Liver (tissue), 9 donors: ENCODE measurements around the gene CREM. TPM values are rescaled to one million over a fixed set of nuclear protein-coding genes. Genes with fewer than 3 reads are reported as not detected.

ENCODE experiments used
- DNase-seq: peaks from one replicate; pipeline ENCODE4 v3.0.0-alpha.2; 2017; ENCODE audit warnings: low spot score
- H3K27ac ChIP-seq, 2 donors: one replicate each; pipeline ENCODE4 v1.7.0; 2013; ENCODE audit warnings: inconsistent platforms in 2 of 2, low read length in 2 of 2, control low read depth in 1 of 2, low read depth in 1 of 2, mild to moderate bottlenecking in 1 of 2
- H3K27me3 ChIP-seq, 4 donors: one replicate each; pipeline versions ENCODE4 v1.6.1 to v1.7.0; 2013; ENCODE audit warnings: low read length in 3 of 4, inconsistent platforms in 1 of 4, mild to moderate bottlenecking in 1 of 4, moderate library complexity in 1 of 4; ENCODE audit not compliant: control insufficient read depth in 4 of 4, insufficient read depth in 4 of 4
- H3K36me3 ChIP-seq, 4 donors: one replicate each; pipeline versions ENCODE4 v1.6.1 to v1.7.0; 2013; ENCODE audit warnings: low read length in 3 of 4, mild to moderate bottlenecking in 3 of 4, low read depth in 1 of 4, moderate library complexity in 1 of 4; ENCODE audit not compliant: control insufficient read depth in 4 of 4, insufficient read depth in 3 of 4
- H3K4me1 ChIP-seq, 4 donors: one replicate each; pipeline versions ENCODE4 v1.6.1 to v1.7.0; 2013; ENCODE audit warnings: low read length in 3 of 4, mild to moderate bottlenecking in 3 of 4, moderate library complexity in 1 of 4; ENCODE audit not compliant: control insufficient read depth in 4 of 4, insufficient read depth in 4 of 4
- H3K4me3 ChIP-seq, 3 donors: one replicate each; pipeline versions ENCODE4 v1.6.1 to v1.7.0; 2013; ENCODE audit warnings: low read length in 3 of 3, control low read depth in 1 of 3, low read depth in 1 of 3, mild to moderate bottlenecking in 1 of 3
- H3K9ac ChIP-seq, 2 donors: one replicate each; pipeline ENCODE4 v1.7.0; 2013; ENCODE audit warnings: low read length in 2 of 2, mild to moderate bottlenecking in 2 of 2, moderate library complexity in 2 of 2, control low read depth in 1 of 2, low read depth in 1 of 2
- H3K9me3 ChIP-seq, 4 donors: one replicate each; pipeline versions ENCODE4 v1.6.1 to v1.7.0; 2013; ENCODE audit warnings: low read length in 3 of 4; ENCODE audit not compliant: control insufficient read depth in 4 of 4
- EGR1 ChIP-seq, 2 donors: IDR thresholded peaks; 2 replicates each; pipeline ENCODE4 v1.6.1; 2016 to 2018; ENCODE audit warnings: antibody characterized with exemption in 2 of 2, low read depth in 2 of 2
- FOXA1 ChIP-seq: IDR thresholded peaks from 2 replicates; pipeline ENCODE4 v1.6.1; 2016; ENCODE audit warnings: antibody characterized with exemption
- FOXA2 ChIP-seq: IDR thresholded peaks from 2 replicates; pipeline ENCODE4 v1.6.1; 2016; ENCODE audit warnings: antibody characterized with exemption
- HNF4A ChIP-seq, 2 donors: conservative IDR thresholded peaks; 2 replicates each; pipeline ENCODE4 v1.6.1; 2016; ENCODE audit warnings: antibody characterized with exemption in 2 of 2, mild to moderate bottlenecking in 2 of 2
- HNF4G ChIP-seq: IDR thresholded peaks from 2 replicates; pipeline ENCODE4 v1.6.1; 2016; ENCODE audit warnings: antibody characterized with exemption
- JUND ChIP-seq, 2 donors: IDR thresholded peaks; 2 replicates each; pipeline ENCODE4 v1.6.1; 2016; ENCODE audit warnings: antibody characterized with exemption in 2 of 2
- NR2F2 ChIP-seq: IDR thresholded peaks from 2 replicates; pipeline ENCODE4 v1.6.1; 2016; ENCODE audit warnings: antibody characterized with exemption
- RAD21 ChIP-seq, 2 donors: IDR thresholded peaks; 2 replicates each; pipeline ENCODE4 v1.6.1; 2016; ENCODE audit warnings: antibody characterized with exemption in 2 of 2, mild to moderate bottlenecking in 2 of 2
- RXRA ChIP-seq, 2 donors: IDR thresholded peaks; 2 replicates each; pipeline ENCODE4 v1.6.1; 2017 to 2018; ENCODE audit warnings: antibody characterized with exemption in 2 of 2, mild to moderate bottlenecking in 1 of 2
- SP1 ChIP-seq: IDR thresholded peaks from 2 replicates; pipeline ENCODE4 v1.6.1; 2018; ENCODE audit warnings: antibody characterized with exemption, mild to moderate bottlenecking
- TAF1 ChIP-seq: conservative IDR thresholded peaks from 2 replicates; pipeline ENCODE4 v1.6.1; 2016; ENCODE audit warnings: antibody characterized with exemption, mild to moderate bottlenecking
- YY1 ChIP-seq: IDR thresholded peaks from 2 replicates; pipeline ENCODE4 v1.6.1; 2016; ENCODE audit warnings: antibody characterized with exemption, mild to moderate bottlenecking
- WGBS: extraction: QIAGEN DNeasy Blood & Tissue Kit; methylation state at CpG from one replicate; pipeline ENCODE4 v1.1.7; 2013; 5-methylcytosine and 5-hydroxymethylcytosine counted together
- polyA plus RNA-seq, 2 donors: library from polyadenylated mRNA; stranded (reverse) in 1 of 2; unstranded in 1 of 2; fragments of 200-250 nt in 1 of 2; fragments of >200 nt in 1 of 2; fragmentation: Nextera tagmentation in 1 of 2; extraction: Ambion mirVana in 1 of 2; gene quantifications; one replicate each; pipeline versions ENCODE4 v1.2.1 to v1.2.3, GENCODE V29; 2013 to 2015
- total RNA-seq, 2 donors: library from RNA; depleted of rRNA; stranded (reverse); fragments of >200 nt; gene quantifications; one replicate each; pipeline ENCODE4 v1.2.3, GENCODE V29; 2014
- TF ChIP-seq, protein P1 (sequence below): fragments of 150-350 bp; IDR thresholded peaks from 2 replicates; pipeline ENCODE4 v1.5.1; 2017; ENCODE audit warnings: improper control_type of control experiment, low read depth, low read length; ENCODE audit not compliant: missing input control
- TF ChIP-seq, protein P2 (sequence below): IDR thresholded peaks from 2 replicates; pipeline ENCODE4 v1.6.1; 2016; ENCODE audit warnings: antibody characterized with exemption
- TF ChIP-seq, protein P3 (sequence below): IDR thresholded peaks from 2 replicates; pipeline ENCODE4 v1.6.1; 2016; ENCODE audit warnings: antibody characterized with exemption
- TF ChIP-seq, protein P4 (sequence below): IDR thresholded peaks from 2 replicates; pipeline ENCODE4 v1.6.1; 2016; ENCODE audit warnings: antibody characterized with exemption
- TF ChIP-seq, protein P5 (sequence below): IDR thresholded peaks from 2 replicates; pipeline ENCODE4 v1.6.1; 2016; ENCODE audit warnings: antibody characterized with exemption, mild to moderate bottlenecking
- donor health status: healthy.
- donor health status: healthy.
- donor health status: healthy.
- donor health status: healthy.
- donor health status: healthy.

The CREM gene
- total and polyA plus RNA-seq, 4 donors = 14.8 to 25.5 (median 22.2) TPM

DNA sequence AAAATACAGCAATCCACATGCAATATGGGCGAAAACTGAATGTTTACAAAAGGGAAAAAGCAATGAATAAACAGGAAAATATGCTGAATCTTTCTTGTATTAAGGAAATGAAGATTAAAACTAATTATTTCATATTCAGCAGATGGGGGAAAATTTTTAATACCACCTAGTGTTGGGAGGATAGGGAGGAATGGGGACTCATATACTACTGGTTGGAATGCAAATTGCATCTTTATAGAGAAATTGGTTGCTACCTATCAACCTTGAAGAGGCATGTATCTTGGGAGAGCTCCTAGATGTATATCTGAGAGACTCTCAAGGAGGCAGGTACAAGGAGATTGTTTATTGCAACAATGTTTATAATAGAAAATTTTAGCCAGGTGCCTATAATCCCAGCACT is 101.4 kb downstream of the CREM start:
- WGBS = 93% methylated on average over 1 of the region's 1 CpG
- Histone ChIP-seq H3K9ac (no peak overlapping the region), H3K4me1 (peaks cover 4 to 6% (median 5%) of the 10 kb centered on the region in 4 donors), H3K36me3 (no peaks in the 10 kb centered on the region), H3K9me3 (no peaks in the 10 kb centered on the region), H3K27ac (no peak overlapping the region), H3K4me3 (no peak overlapping the region), H3K27me3 (no peaks in the 10 kb centered on the region)
- DNase-seq = no peak
- TF ChIP-seq SP1 = no peak
- TF ChIP-seq FOXA1 = no peak
- TF ChIP-seq HNF4A (conservative IDR thresholded peaks at IDR 0.05) = no peak
- TF ChIP-seq, protein P1, sequence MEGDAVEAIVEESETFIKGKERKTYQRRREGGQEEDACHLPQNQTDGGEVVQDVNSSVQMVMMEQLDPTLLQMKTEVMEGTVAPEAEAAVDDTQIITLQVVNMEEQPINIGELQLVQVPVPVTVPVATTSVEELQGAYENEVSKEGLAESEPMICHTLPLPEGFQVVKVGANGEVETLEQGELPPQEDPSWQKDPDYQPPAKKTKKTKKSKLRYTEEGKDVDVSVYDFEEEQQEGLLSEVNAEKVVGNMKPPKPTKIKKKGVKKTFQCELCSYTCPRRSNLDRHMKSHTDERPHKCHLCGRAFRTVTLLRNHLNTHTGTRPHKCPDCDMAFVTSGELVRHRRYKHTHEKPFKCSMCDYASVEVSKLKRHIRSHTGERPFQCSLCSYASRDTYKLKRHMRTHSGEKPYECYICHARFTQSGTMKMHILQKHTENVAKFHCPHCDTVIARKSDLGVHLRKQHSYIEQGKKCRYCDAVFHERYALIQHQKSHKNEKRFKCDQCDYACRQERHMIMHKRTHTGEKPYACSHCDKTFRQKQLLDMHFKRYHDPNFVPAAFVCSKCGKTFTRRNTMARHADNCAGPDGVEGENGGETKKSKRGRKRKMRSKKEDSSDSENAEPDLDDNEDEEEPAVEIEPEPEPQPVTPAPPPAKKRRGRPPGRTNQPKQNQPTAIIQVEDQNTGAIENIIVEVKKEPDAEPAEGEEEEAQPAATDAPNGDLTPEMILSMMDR = no peak
- TF ChIP-seq YY1 = no peak
- TF ChIP-seq, protein P2, sequence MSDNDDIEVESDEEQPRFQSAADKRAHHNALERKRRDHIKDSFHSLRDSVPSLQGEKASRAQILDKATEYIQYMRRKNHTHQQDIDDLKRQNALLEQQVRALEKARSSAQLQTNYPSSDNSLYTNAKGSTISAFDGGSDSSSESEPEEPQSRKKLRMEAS = no peak
- TF ChIP-seq TAF1 = no peak
- TF ChIP-seq FOXA2 = no peak
- TF ChIP-seq, protein P3, sequence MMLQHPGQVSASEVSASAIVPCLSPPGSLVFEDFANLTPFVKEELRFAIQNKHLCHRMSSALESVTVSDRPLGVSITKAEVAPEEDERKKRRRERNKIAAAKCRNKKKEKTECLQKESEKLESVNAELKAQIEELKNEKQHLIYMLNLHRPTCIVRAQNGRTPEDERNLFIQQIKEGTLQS = no peak
- no peak for TF ChIP-seq JUND (IDR thresholded peaks at IDR 0.05)
- no peak for TF ChIP-seq RAD21 (IDR thresholded peaks at IDR 0.05)
- TF ChIP-seq EGR1 (IDR thresholded peaks at IDR 0.05; ENCODE audit: low read depth in 2 of 2) = no peak
- TF ChIP-seq, protein P4, sequence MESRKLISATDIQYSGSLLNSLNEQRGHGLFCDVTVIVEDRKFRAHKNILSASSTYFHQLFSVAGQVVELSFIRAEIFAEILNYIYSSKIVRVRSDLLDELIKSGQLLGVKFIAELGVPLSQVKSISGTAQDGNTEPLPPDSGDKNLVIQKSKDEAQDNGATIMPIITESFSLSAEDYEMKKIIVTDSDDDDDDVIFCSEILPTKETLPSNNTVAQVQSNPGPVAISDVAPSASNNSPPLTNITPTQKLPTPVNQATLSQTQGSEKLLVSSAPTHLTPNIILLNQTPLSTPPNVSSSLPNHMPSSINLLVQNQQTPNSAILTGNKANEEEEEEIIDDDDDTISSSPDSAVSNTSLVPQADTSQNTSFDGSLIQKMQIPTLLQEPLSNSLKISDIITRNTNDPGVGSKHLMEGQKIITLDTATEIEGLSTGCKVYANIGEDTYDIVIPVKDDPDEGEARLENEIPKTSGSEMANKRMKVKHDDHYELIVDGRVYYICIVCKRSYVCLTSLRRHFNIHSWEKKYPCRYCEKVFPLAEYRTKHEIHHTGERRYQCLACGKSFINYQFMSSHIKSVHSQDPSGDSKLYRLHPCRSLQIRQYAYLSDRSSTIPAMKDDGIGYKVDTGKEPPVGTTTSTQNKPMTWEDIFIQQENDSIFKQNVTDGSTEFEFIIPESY = no peak
- TF ChIP-seq NR2F2 = no peak
- TF ChIP-seq, protein P5, sequence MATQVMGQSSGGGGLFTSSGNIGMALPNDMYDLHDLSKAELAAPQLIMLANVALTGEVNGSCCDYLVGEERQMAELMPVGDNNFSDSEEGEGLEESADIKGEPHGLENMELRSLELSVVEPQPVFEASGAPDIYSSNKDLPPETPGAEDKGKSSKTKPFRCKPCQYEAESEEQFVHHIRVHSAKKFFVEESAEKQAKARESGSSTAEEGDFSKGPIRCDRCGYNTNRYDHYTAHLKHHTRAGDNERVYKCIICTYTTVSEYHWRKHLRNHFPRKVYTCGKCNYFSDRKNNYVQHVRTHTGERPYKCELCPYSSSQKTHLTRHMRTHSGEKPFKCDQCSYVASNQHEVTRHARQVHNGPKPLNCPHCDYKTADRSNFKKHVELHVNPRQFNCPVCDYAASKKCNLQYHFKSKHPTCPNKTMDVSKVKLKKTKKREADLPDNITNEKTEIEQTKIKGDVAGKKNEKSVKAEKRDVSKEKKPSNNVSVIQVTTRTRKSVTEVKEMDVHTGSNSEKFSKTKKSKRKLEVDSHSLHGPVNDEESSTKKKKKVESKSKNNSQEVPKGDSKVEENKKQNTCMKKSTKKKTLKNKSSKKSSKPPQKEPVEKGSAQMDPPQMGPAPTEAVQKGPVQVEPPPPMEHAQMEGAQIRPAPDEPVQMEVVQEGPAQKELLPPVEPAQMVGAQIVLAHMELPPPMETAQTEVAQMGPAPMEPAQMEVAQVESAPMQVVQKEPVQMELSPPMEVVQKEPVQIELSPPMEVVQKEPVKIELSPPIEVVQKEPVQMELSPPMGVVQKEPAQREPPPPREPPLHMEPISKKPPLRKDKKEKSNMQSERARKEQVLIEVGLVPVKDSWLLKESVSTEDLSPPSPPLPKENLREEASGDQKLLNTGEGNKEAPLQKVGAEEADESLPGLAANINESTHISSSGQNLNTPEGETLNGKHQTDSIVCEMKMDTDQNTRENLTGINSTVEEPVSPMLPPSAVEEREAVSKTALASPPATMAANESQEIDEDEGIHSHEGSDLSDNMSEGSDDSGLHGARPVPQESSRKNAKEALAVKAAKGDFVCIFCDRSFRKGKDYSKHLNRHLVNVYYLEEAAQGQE = no peak
- no peak for TF ChIP-seq RXRA (IDR thresholded peaks at IDR 0.05)
- TF ChIP-seq HNF4G = no peak

DNA sequence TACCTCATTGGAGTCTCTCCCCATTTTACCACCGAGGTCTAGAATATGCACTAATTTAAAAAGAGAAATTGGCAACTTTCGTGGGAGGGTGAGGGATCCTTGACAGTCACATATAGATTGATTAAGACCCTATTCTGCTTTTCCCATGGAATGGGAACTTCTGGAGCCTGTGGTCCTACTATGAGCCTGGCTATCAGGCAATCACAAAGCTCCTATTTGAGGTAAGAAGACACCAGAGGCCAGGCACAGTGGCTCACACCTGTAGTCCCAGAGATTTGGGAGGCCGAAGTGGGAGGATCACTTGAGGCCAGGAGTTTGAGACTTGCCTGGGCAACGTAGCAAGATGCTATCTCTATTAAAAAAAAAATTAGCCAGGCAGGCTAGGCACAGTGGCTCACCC is 105.0 kb downstream of the CREM start:
- peaks cover 0 to 3% (median 0%) of the 10 kb centered on the region in 4 donors for H3K4me1 ChIP-seq
- 94% methylated on average over 4 of the region's 4 CpGs for WGBS
- H3K9me3 ChIP-seq = no peaks in the 10 kb centered on the region
- H3K27me3 ChIP-seq = no peaks in the 10 kb centered on the region
- H3K9ac ChIP-seq = no peak overlapping the region
- H3K27ac ChIP-seq = no peak overlapping the region
- no peaks in the 10 kb centered on the region for H3K36me3 ChIP-seq
- no peak for DNase-seq
- no peak overlapping the region for H3K4me3 ChIP-seq
- TF ChIP-seq HNF4G (no peak), HNF4A (conservative IDR thresholded peaks at IDR 0.05) (no peak), YY1 (no peak), FOXA1 (no peak), SP1 (no peak), RAD21 (IDR thresholded peaks at IDR 0.05) (no peak), RXRA (IDR thresholded peaks at IDR 0.05) (no peak), TAF1 (no peak), JUND (IDR thresholded peaks at IDR 0.05) (no peak), NR2F2 (no peak)
- TF ChIP-seq, protein P3 = no peak
- TF ChIP-seq, protein P2 = no peak
- TF ChIP-seq, protein P5 = no peak
